ENCODE data around the gene PACSIN3.
A peak's percentile ranks its signal among the peaks of the same experiment; 100 is the strongest.

PACSIN3 gene

DNA sequence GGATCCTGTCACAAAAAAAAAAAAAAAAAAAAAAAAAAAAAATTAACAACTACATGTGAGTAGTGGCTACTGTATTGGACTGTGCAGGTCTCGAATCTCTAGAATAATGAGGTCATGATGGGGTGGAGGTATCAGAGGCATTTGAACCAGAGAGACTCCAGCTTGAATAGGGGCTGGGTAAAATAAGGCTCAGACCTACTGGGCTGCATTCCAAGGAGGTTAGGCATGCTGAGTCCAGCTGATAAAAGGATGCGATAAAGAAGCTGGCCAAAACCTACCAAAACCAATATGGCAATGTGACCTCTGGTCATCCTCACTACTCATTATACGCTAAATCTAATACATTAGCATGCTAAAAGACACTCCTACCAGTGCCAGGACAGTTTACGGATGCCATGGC is 5.9 kb upstream of the PACSIN3 start:
- DNase-seq (ENCODE audit: low spot score), result no peak

DNA sequence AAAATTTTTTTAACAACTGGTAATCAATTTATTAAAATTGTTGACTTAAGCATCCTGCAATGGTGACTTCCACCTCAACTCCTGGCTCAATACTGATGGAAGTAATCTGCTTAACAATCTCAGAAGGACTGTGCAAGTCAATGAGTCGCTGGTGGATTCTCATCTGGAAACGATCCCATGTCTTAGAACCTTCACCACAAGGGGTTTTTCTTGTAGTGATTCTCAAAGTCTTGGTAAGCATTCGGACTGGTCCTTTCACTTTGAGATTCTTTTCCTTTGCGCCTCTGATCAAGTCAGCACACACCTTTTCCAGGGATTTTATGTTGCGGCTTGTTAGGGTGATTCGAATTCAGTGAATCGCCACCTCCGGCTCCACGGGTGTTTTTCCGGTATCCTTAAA is 4.9 kb upstream of the PACSIN3 start:
- peak; percentile 19 for DNase-seq (ENCODE audit: low spot score)

DNA sequence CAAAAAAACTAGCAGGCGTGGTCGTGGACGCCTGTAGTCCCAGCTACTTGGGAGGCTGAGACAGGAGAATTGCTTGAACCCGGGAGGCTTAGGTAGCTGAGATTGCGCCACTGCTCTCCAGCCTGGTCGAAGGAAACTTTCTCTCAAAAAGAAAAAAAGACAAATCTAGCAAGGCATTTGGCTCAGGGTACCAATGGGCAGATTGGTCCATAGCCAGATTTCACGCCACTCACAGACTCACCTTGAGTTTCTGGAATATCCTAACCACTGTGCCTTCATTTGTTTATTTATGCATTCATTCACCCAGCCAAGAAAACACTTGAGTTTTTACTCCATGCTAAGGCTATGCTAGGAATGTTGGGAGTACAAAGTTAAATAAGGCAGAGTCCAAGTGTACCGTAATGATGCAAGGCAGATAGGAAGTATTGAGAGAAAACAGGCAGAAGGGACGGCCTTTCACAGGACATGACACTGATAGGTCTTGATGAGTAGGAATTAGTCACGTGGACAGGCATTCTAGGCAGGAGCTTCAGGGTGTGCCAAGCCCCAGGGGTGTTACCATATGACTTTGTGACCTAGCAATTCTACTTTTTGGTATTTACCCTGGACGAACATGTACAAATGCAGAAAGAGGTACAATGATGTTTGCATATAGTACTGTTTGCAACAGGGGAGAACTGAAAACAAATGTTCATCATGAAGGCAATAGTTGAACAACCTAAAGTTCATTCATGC is 3.0 kb upstream of the PACSIN3 start:
- peak; percentile 66 for DNase-seq (ENCODE audit: low spot score)

DNA sequence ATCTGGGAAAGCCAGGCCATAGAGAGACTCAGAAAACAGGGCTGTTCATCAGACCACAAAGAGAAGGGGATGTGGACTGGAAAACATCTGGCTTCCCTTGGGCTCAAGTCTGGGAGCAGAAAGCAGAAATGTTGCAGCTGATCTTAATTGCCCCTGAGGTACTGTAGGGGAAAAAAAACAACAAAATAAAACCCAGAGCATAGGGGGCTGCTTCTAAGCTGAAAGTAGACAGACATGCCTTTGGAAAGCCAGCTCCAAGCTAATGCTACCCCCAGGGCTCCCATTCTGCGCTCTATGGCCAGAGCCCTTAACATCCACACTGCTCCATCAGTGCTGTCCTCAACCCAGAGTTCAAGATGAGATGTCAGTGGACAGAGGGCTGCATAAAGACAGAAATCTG is 2.0 kb upstream of the PACSIN3 start:
- DNase-seq (ENCODE audit: low spot score), result no peak

DNA sequence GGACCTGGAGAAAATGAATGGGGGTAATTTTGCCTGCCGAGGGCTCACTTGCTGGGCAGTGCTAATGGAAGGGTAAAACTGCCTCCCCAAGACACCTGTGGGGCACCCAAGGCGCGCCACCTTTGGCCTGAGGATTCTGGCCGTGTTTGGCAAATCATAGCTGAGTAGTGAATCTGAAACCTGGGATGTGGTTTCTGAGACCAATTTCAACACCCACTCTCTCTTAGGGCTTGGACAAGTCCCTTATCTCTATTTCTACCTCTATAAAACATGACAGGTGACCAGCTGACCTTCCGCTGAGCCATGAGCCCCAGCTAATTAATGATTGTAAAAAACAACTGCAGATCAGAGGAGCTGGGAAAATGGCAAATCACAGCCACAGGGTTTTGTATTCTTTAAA is 1.5 kb upstream of the PACSIN3 start:
- DNase-seq (ENCODE audit: low spot score), result no peak

DNA sequence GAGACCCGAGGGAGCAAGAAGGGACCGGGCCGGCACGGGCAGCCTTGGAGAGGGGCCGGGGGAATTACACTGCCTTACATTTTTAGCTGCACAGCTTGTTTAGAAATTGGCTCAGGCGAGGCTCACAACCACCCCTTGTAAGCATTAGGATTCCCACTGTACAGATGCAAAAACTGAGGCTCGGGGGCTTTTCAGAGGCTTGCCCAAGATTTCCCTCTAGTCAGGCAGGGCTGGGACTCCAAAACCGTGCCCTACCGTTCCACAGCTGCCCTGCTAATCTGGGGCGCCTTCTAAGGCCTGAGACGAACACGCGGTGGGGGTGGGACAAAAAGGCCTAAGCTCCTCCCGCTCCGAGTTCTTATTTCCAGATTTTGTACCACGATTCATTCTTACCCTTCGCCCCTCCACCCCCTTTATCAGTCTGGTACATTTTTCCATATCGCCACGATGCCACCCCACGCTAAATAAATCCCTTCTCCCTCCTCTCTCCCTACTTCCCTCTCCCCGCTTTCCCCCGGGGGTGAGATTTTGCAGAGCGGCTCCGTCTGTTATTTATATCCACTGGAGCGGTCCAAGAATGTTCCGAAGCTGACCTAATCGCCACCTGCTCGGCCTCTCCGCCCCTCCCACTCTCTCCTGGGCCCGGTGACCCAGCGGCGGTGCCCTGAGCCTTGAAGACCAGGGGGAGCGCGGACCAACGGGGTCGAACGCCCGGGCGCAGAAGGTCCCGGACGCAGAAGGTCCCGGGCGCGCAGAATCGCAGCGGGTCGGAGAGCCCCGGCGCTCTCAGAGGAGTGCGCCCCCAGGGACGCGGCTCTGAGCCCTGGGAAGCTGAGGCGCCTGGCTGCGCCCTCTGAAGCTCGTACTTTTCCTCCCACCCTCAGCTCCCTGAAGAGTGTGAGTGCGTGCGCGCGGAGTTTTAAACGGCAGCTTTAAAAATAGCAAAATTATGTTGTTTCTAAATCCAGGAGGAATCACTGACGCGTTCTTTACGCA is 764 bp upstream of the PACSIN3 start:
- DNase-seq (ENCODE audit: low spot score), result peak; percentile 81

DNA sequence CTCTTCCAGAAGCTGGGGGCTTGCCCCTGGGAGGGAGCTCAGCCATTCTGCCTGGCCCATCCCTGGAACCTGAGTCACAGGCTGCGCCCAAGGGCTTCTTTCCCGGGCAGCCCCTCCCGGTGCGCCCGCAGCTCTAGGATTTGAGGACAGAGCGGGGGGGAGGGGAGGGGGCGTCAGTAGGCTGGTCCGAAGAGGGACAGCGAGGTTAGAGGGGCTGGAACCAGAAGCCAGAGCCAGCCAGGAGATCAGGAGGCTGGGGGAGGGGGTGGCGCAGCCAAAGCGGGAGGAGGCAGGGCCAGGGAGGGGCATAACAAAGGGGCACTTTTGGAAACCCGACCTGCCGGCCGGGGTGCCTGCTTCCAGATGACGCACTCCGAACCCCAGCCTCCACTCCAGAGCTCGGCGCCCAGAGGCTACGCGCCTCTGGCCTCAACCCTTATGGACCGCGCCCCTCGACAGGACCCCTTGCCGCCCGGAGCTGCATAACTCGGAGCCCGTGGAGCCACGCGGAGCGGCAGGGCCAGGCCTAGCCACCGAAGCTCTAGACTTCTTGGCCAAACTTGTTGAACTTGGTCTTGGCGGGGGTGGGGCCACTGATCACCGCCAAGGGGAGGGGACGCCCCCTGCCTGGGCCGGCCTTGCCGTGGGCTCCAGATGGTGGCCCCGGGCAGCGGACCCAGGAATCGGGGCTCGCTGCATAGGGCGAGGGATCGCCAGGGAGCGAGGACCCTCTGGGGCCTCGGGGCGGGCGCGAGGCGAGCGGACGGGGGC is 744 bp downstream of the PACSIN3 start:
- DNase-seq (ENCODE audit: low spot score), result peak; percentile 86

DNA sequence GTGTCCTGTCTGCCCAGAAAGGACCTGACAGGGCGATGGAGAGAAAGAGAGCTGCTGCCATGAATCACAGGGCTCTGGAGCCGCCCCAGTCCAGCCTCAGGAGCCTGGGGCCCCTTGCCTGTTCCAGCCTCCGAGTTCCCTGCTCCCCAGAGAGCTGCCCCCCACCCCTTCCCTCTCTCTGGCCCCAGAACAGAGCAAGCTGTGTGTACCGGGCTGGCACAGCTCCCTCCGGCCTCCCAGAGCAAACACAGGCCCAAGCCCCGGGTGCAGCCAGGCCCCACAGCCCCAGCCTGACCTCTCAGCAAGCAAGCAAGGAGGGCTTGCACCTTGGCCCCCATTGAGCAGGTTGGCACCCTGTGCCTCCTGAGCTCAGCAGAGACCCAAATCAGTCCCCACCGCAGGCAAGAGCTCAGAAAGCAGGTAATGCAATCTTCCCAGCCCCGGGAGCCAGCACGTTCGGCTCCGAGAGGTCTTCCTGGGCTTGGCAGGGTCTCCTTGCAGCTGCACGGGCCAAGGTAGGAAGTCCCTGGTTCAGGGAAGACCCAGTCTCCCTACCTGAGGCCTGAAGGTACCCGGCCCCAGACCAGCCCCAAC is 1.4 kb downstream of the PACSIN3 start:
- no peak for DNase-seq (ENCODE audit: low spot score)

DNA sequence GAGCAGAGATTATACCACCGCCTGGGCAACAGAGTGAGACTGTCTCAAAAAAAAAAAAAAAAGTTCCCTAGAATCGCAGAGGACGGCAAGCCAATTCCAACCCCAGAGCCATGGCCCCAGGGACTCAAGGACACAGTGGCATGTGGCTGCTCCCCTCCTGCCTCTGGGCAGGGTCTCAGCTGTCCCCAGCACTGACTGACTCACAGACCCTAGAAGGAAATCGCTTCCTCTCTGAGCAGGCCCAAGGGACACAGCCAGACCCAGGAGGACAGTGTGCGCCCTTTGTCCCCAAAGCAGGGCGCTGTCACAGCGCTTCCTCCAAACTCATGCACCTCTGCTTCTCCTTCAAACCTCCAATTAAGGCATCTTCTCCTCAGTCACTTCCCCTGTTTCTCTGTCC is 2.3 kb downstream of the PACSIN3 start:
- no peak for DNase-seq (ENCODE audit: low spot score)

DNA sequence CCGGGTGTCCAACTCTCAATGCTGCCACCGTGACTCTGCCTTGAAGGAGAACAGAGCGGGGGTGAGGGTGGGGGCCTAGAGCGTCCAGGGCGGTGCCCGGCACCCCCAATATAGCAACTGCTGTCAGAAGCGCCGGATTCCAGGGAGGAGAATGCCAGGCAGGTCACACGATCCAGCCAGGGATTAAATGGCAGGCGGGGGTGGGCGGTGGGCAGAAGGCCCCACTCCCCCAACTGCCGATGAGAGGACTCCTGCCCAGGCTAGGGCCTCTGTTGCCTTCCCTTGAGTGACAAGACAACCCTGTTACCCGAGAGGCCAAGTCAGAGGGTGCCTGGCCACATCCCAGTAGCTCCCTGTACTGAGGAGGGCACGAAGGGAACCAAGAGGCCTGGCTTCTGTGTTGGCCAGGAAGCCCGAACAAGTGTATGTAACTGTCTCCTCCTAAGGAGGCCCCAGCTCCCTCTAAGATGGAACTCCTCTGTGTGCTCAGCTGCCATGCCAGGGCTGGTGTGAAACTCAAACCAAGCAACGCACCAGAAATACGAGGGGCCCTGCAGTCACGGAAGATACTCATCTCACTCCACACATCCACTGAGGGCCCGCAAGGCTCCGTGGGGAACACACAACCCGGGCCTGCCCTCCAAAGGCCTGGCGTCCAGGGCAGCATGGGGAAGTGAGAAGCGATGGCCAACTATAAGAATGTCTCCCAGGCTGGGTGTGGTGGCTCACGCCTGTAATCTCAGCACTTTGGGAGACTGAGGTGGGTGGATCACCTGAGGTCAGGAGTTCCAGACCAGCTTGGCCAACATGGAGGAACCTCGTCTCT is 3.0 kb downstream of the PACSIN3 start:
- no peak for DNase-seq (ENCODE audit: low spot score)

DNA sequence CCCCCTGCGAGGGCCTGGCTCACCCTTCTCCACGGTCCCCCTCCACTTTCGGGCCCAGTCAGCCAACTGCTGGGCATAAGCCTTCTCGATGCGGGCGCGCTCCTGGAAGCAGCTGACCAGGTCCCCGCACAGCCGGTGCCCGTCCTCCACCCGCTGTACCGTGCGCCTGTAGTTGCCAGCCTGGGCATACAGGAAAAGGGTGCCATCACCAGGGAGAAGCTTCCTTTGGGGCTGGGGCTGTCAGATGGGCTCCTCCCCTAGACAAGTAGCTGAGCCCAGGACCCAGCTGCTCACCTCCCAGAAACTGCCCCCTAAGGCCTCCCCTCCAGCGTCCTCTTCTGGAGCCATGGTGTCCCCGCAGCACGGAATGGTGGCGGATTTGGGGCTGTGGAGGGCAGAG is 3.9 kb downstream of the PACSIN3 start:
- no peak for DNase-seq (ENCODE audit: low spot score)

DNA sequence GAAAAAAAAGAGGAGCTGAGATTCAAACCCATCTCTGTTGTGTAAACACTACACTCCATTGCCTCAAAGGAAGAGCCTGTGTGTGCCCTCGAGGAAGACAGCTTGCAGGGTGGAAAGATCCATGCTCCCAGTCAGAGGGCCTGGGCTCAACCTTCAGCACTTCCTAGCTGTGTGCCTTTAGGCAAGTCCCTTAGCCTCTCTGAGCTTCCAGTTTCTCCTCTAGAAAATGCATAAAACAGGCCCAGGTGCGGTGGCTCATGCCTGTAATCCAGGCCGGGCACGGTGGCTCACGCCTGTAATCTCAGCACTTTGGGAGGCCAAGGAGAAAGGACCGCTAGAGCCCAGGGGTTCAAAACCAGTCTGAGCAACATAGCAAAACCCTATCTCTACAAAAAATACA is 5.0 kb downstream of the PACSIN3 start:
- DNase-seq (ENCODE audit: low spot score), result no peak

DNA sequence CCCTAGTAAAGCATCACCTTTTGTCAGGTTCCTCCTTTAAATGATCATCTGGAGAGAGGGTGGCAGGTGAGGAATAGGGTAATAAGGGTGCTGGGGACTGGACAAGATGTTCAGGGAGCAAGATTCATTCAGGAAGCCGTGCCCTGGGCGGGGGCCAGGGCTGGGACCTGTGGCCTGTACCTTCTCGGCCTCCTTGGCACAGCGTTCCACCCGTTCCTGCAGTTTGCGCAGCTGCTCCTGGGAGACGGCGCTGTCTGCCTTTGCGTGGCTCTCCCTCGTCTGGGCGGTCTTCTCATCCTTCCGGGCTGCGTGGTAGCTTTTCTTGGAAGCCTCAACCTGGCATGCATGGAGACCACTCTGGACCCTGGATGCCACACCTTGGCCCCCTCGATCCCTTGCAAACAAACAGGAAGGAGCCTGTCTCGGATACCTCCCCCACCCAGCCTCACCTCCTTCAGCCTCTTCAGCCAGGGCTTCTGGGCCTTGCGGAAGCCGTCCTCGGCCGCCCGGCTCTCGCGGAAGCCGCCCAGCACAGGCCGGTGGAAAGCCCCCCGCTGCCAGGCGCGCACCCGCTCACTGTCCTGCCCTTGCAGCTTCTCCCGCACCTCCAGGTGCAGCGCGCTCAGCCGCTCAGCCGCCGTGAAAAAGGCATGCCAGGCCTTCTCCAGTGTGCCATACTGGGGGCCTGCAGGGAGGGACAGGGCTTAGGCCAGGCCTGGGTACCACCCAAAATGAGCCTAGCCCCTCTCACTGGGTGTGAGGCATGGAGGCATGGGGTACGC is 6.0 kb downstream of the PACSIN3 start:
- DNase-seq (ENCODE audit: low spot score), result no peak

DNA sequence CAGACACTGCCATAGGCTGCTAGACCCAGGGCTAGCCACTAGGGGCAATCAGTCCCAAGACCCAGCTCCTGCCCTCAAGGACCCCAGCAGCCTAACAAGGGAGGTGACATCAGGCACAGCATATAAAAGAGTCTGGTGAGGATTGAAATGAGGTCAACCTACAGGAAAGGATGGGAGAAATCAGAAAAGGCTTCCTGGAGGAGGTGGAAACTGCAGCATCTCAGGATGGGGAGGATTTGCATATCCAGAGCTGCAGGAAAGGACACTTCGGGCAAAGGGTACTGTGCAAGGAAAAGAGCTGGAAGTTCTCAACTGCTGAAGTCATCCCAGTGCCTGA is 6.6 kb downstream of the PACSIN3 start:
- peak; percentile 65 for DNase-seq (ENCODE audit: low spot score)

DNA sequence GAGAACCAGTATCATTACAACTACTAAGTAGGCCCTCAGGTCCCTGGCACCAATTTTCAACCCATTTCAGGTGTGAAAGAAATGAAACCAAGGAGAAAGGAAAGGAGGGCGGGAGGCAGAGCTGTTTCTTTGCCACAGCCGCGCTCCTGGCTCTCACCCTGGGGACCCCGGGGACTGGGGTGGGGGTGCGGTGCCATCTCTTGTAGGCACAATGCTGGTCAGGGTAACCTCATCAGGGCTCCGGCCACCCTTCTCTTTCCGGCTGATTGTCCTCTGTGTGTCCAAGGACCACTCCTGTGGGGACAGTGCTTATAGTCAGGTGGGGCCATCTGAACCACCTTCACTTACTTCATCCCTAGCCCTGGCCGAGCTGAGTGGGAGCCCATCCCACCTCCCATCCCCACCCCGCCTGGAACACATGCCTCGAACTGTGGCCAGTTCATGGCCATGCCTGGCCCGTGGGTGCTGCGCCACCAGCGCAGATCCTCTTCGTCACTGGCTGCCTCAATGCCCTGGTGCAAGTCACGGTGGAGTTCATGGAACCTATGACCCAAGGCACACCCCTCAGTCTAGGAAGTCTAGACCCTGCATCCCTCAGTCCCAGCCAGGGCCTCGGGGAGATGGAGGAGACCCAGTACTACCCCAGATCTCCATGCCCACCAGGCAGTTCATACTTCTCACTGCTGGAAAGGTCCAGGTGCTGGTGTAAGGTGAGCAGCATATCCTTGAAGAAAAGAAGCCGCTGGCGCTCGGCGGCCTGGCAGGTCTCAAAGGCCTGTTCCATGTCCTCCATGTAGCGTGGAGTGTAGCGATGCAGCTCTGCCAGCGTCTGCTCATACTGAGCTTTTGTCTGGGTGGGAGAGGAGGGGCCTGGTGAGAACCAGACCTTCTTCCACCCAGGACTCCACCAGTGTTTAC is 7.2 kb downstream of the PACSIN3 start:
- DNase-seq (ENCODE audit: low spot score), result no peak

DNA sequence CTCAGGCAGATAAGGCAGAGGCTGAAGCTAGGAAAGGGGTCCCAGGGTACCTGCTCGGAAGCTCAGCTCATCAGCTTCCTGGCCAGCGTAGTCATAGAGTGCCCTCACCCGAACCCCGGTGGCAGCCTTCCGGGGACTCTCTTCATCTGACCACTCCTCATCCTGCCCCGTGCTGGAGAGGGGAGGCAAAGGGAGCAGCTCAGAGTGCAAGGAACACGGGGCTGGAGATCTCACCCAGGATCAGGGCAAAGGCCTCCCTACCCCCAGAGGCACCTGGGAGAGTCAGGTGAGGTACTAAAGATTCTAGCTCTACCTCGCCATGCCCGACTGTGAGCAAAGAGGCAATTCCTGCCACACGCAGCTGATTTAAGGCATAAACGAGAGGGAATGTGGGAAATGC is 7.9 kb downstream of the PACSIN3 start:
- no peak for DNase-seq (ENCODE audit: low spot score)

DNA sequence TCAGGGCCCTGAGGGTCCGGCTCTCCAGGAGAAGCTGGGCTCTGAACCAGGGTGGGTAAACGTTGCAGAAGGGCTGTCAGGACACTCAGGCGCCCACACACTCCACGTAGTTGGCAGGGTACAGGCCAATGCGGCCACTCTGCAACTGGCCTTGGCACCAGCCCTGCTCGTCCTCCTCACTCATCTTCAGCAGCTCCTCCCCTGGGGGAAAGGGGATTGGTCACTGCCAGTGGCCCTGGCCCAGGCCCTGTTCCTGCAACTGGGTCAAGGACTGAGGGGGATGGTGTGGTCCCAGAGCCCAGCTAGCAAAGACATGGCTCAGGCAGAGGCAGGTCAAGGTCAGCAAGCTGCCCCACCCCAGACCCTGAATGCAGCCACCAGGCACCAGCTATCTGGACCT is 8.4 kb downstream of the PACSIN3 start:
- no peak for DNase-seq (ENCODE audit: low spot score)

DNA sequence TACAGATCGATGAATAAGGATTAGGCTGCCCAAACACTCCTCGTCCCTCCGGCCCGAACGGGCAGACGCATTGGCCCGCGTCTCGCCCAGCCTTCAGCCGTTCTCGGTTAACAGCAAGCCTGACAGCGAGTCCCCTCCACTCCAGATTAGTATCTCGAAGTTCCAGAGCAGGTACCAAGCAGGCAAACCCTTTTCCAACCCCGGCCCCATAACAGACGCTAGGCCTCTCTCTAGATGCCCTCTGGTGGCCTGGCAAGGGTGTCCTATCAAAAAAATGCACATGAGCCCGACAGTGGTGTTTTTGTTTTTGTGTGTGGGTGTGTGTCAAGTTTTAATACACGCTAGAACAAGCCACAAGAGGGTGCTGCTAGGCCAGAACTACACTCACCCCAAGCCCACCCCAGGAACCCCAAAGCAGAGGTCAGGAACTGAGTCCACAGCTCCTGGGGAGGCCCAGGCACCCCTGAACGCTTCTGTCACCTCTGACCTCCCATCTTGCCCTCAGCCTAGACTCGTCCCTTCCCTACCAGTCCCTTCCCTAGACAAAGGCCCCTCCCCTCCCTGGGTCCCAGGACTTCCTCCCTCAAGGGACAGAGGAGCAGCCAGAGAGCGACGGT is 8.9 kb downstream of the PACSIN3 start:
- DNase-seq (ENCODE audit: low spot score), result peak; percentile 90

Measured in RKO (cell line).